HEK293T (cell line): ENCODE data around the gene GPR25.
"Not testable (repeated sequence)": the region's sequence is repeated elsewhere in the genome, so short reads cannot be mapped to it uniquely, and the experiment has no call there.

ENCODE experiments used
- CTCF ChIA-PET: fragments of 350-600 bp; formaldehyde crosslinking; extraction: SDS; loops from one replicate; lab custom pipeline; 2021; ENCODE audit warnings: antibody characterized with exemption, inconsistent platforms; lab: Yijun Ruan, JAX
- POLR2A ChIA-PET: fragments of 350-600 bp; formaldehyde crosslinking; extraction: SDS; loops from one replicate; lab custom pipeline; 2020; ENCODE audit warnings: antibody characterized with exemption, inconsistent platforms; lab: Yijun Ruan, JAX
- DNase-seq: peaks from one replicate; pipeline ENCODE4 v3.0.0; 2012; ENCODE audit warnings: mixed read lengths; ENCODE audit errors: extremely low spot score
- ARNT ChIP-seq: fragments of 450-650 bp; IDR thresholded peaks from 2 replicates; pipeline ENCODE4 v1.6.1; 2017; ENCODE audit warnings: mild to moderate bottlenecking
- BHLHE40 ChIP-seq: fragments of 450-650 bp; IDR thresholded peaks from 2 replicates; pipeline ENCODE4 v1.6.1; 2016; ENCODE audit warnings: mild to moderate bottlenecking, moderate library complexity, borderline replicate concordance
- CTBP1 ChIP-seq: fragments of 450-650 bp; IDR thresholded peaks from 2 replicates; pipeline ENCODE4 v1.6.1; 2016; ENCODE audit warnings: borderline replicate concordance
- ELF4 ChIP-seq: fragments of 450-650 bp; IDR thresholded peaks from 2 replicates; pipeline ENCODE4 v1.6.1; 2017; ENCODE audit warnings: antibody characterized with exemption
- FOXA1 ChIP-seq: fragments of 450-650 bp; IDR thresholded peaks from 2 replicates; pipeline ENCODE4 v1.6.1; 2016; ENCODE audit warnings: mild to moderate bottlenecking
- FOXK2 ChIP-seq: fragments of 450-650 bp; IDR thresholded peaks from 2 replicates; pipeline ENCODE4 v1.6.1; 2016; ENCODE audit warnings: mild to moderate bottlenecking
- FOXM1 ChIP-seq: fragments of 450-650 bp; IDR thresholded peaks from 2 replicates; pipeline ENCODE4 v1.6.1; 2017; ENCODE audit warnings: mild to moderate bottlenecking, borderline replicate concordance
- HDGF ChIP-seq: fragments of 450-650 bp; IDR thresholded peaks from 2 replicates; pipeline ENCODE4 v1.6.1; 2017; ENCODE audit warnings: antibody characterized with exemption, borderline replicate concordance
- L3MBTL2 ChIP-seq: fragments of 450-650 bp; conservative IDR thresholded peaks from 2 replicates; pipeline ENCODE4 v1.6.1; 2016; ENCODE audit warnings: mild to moderate bottlenecking
- LEF1 ChIP-seq: fragments of 450-650 bp; IDR thresholded peaks from 2 replicates; pipeline ENCODE4 v1.6.1; 2017; ENCODE audit warnings: mild to moderate bottlenecking, borderline replicate concordance
- NFRKB ChIP-seq: fragments of 450-650 bp; IDR thresholded peaks from 2 replicates; pipeline ENCODE4 v1.6.1; 2016; ENCODE audit warnings: mild to moderate bottlenecking, moderate library complexity
- SP1 ChIP-seq: fragments of 450-650 bp; IDR thresholded peaks from 2 replicates; pipeline ENCODE4 v1.6.1; 2017
- SUZ12 ChIP-seq: fragments of 450-650 bp; IDR thresholded peaks from 2 replicates; pipeline ENCODE4 v1.6.1; 2016; ENCODE audit warnings: mild to moderate bottlenecking
- TARDBP ChIP-seq: fragments of 450-650 bp; IDR thresholded peaks from 2 replicates; pipeline ENCODE4 v1.6.1; 2016
- ZNF384 ChIP-seq: fragments of 450-650 bp; IDR thresholded peaks from 2 replicates; pipeline ENCODE4 v1.6.1; 2016
- TF ChIP-seq, protein P1 (sequence below): fragments of 450-650 bp; IDR thresholded peaks from 2 replicates; pipeline ENCODE4 v1.6.1; 2016

The GPR25 gene

DNA sequence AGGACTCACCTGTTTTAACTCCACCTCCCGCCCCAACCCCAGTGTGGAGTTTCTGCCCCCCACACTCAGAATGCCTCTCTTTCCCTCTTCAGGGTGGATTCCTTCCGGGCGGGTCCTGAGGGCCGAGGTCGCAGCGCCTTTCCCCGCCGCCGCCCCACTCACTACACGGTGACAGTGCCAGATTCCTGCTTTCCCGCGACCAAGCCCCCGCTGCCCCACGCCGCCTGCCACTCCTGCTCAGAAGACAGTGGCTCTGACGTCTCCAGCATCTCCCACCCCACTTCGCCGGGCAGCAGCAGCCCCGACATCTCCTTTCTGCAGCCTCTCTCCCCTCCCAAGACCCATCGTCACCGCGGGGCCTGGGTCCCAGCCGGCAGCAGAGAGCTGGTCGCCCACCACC lies 38.6 kb downstream of the GPR25 start:
- TF ChIP-seq NFRKB, result no peak
- TF ChIP-seq SP1, result no peak
- no peak for TF ChIP-seq HDGF
- TF ChIP-seq LEF1, result no peak
- no peak for TF ChIP-seq FOXM1
- TF ChIP-seq CTBP1, result no peak
- no peak for TF ChIP-seq ELF4
- no peak for TF ChIP-seq L3MBTL2
- no peak for TF ChIP-seq BHLHE40
- TF ChIP-seq TARDBP, result no peak
- no peak for TF ChIP-seq FOXA1
- TF ChIP-seq SUZ12, result no peak
- TF ChIP-seq ARNT, result no peak
- TF ChIP-seq ZNF384, result no peak
- CTCF ChIA-PET, result no interaction called here

DNA sequence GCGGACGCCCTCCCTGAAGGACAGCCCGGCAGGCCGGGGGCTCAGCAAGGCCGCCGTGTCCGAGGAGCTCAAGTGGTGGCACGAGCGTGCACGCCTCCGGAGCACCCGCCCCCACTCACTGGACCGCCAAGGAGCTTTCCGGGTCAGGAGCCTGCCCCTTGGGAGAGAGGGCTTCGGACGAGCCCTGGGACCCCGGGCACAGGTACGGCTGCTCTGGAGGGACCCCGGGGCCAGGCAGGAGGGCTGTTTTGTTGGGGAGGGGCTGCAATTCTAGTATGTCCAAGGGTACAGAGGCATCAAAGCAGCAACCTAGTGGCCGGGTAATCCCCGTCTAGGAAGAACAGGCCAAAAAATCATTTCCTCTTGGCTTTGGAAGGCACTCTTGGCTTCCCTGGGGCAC lies 39.2 kb downstream of the GPR25 start:
- CTCF ChIA-PET, DNase-seq, POLR2A ChIA-PET: not testable (repeated sequence)

More for the DNA sequence above, 38.6 kb downstream of the GPR25 start:
- DNase-seq, result no peak
- POLR2A ChIA-PET, result no interaction called here

DNA sequence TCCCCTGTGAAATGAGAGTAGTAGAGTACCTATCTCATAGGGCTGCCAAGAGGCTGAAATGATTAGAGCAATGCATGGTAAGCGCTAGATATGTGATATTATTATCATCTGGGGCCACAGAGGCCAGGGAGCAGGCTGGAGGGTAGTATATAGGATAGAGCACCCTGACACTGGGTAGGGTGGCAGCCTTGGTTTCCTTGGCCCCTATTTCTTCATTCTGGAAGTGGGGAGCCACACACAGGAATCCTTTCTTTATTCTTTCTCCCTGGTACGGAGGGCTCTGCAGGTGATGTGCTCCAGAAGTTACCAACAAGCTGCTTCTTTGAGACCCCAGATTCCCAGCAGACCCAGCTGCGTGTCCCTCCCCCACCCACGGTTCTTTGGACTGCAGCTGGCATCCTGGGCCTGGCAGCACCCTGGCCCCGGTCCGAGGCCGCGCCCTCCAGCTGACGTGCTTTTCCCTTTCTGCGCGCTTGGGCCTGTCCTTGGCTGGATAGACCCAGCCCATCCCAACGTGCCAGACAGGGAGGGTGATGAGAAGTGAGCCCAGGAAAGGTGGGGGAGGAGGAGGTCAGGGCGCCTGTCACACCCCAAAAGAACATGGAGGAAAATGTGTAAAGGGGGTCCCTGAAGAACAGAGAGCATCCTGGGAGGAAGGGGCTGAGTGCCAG lies 40.1 kb downstream of the GPR25 start:
- CTCF ChIA-PET, result no interaction called here
- POLR2A ChIA-PET, result no interaction called here
- TF ChIP-seq BHLHE40 (no peak), NFRKB (no peak)
- DNase-seq, result no peak

DNA sequence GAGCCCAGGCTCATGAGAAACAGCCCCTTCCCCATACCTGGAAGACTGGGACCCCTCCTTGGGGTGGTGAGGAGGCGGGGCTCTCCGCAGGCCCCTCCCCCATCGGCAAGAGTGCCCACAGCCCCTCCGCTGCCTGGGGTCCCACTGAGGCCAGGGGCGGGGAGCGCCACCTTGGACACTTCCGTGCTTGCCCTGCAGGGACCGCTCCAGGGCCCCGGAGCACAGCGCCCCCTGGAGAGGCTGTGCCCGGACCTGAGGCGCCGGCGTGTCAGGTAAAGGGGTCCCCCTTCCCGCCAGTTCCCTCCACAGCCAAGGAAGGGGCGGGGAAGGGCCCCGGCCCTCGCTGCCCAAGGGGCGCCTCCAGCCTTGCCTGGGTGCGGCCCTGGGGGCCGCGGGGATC lies 43.4 kb downstream of the GPR25 start:
- no peak for DNase-seq
- ChIA-PET POLR2A (no interaction called here), CTCF (no interaction called here)
- TF ChIP-seq BHLHE40 (no peak), SUZ12 (no peak), SP1 (no peak), TARDBP (no peak), HDGF (no peak), L3MBTL2 (no peak), CTBP1 (no peak), ARNT (no peak), FOXM1 (no peak), ZNF384 (no peak), FOXK2 (no peak), NFRKB (no peak), FOXA1 (no peak), LEF1 (no peak), ELF4 (no peak)
- TF ChIP-seq, protein P1, sequence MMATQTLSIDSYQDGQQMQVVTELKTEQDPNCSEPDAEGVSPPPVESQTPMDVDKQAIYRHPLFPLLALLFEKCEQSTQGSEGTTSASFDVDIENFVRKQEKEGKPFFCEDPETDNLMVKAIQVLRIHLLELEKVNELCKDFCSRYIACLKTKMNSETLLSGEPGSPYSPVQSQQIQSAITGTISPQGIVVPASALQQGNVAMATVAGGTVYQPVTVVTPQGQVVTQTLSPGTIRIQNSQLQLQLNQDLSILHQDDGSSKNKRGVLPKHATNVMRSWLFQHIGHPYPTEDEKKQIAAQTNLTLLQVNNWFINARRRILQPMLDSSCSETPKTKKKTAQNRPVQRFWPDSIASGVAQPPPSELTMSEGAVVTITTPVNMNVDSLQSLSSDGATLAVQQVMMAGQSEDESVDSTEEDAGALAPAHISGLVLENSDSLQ, result no peak

DNA sequence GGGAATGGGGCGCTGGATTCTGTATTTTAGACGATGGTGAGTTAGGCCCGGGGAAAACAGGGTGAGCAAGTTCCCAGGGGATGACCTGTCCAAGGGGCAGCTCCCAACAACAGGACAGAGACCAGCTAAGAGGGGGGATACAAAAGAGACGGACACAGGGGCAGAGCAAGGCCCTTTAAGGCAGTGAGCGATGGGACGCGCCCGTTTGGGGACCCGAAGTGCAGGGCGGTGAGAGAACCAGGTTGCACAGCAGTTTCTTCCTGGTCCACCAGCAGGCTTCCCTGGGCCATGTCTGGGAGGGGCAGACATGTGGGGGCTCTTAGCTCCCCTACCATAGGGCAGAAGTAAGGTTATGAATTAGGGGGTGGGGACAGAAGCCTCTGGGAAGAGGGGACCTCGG lies 43.9 kb downstream of the GPR25 start:
- DNase-seq, result no peak
- TF ChIP-seq TARDBP, result no peak
- no peak for TF ChIP-seq SP1
- no peak for TF ChIP-seq NFRKB
- TF ChIP-seq, protein P1, result no peak
- no peak for TF ChIP-seq LEF1
- TF ChIP-seq CTBP1, result no peak
- TF ChIP-seq FOXK2, result no peak
- no peak for TF ChIP-seq ZNF384
- no peak for TF ChIP-seq BHLHE40
- no peak for TF ChIP-seq ELF4
- TF ChIP-seq FOXM1, result no peak
- no peak for TF ChIP-seq ARNT
- TF ChIP-seq HDGF, result no peak
- no peak for TF ChIP-seq SUZ12
- TF ChIP-seq FOXA1, result no peak
- TF ChIP-seq L3MBTL2, result no peak
- ChIA-PET POLR2A (no interaction called here), CTCF (no interaction called here)

DNA sequence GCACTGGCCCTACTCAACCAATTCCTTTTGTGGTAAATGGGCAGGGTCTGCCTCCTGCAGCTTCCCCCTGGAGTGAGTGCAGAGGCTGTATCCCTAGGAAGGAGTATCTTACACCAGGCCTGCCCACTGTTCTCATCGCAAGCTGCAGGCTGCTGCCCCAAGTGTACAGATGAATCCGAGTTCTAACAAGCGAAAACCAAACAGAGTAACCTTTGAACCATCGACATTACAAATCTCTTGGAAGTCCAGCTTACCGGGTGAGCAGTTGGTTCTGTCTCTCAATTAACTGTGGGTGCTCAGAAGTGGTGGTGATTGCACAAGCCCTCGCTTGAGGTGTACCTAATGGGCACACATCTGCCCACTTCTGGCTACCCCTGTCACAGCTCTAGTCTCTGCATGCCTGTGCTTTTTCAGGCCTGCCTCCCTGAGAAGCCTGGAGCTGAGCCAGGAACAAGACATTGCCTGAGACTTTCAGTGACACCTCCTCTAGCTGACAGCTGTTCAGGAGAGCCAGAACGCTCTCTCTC lies 44.6 kb downstream of the GPR25 start:
- no peak for DNase-seq
- CTCF ChIA-PET, result no interaction called here
- TF ChIP-seq, protein P1, result peak; percentile 55
- no peak for TF ChIP-seq HDGF
- POLR2A ChIA-PET, result no interaction called here

DNA sequence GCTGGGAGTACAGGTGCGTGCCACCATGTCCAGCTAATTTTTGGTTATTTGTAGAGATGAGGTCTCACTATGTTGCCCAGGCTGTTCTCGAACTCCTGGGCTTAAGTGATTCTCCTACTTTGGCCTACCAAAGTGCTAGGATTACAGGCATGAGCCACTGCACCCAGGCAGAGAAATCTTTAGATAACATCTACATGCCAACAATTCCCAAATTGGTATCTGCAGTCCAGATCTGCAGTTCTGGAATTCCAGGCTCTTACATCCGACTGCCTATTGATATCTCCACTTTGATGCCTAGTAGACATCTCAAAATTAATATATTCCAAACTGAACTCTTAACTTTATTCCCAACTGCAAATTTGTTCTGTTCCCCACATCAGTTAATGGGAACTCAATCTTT lies 45.2 kb downstream of the GPR25 start:
- ChIA-PET POLR2A (no interaction called here), CTCF (no interaction called here)
- no peak for DNase-seq
- TF ChIP-seq L3MBTL2 (no peak), FOXK2 (no peak), ELF4 (no peak), SP1 (no peak), CTBP1 (no peak), TARDBP (no peak), FOXM1 (no peak), SUZ12 (no peak), ZNF384 (no peak), FOXA1 (no peak), BHLHE40 (no peak), HDGF (no peak), ARNT (no peak), NFRKB (no peak), LEF1 (no peak)
- TF ChIP-seq, protein P1, result no peak
